ENCODE results near the gene IKZF4.

Gene IKZF4

DNA sequence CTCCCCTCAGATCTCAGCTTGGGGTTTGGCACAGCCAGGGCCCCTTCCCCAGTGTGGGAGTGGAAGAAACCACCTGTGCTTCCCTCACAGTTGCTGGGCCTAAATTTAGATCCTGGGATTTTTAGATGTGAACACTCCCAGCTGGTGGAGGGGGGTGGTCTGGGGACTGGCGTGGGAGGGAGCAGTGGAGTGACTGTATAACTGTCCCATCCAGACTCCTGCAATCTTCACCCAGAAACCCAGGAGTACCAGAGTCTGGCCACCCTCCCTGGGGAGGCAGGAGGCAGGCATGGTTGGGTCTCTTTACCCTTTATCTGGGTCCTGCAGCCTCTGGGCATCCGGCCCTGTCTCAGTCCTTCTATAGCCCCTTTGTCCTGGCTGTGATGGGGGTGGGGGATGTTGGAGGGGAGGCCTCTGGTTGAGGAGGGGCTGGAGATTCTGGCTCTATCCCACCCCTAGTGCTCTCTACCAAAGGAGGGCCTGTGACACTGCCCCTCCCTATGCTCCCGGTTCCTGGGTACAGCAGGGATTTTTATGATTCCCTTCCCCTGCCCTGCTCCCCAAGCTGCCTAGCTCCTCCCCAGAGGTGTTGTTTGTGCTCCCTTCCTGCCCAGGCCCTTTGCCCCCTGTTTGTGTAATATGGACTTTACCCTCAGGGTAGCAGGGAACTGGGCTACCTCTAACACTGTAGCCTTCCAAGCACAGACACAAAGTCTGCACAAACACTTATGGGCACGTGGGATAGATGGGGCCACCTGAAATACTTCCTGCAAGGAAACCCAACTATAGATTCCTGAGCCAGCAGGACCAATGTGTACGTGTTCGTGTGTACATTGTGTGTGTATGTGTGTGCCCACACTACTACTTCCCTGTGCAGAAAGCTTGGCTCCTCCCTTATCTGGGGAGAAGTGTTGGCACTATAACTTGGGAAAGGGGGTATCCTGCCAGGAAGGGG, 60.8 kb downstream of the IKZF4 start:
- DNase-seq (ENCODE audit: low read depth in 2 of 2, low spot score in 1 of 2), result no peak

DNA sequence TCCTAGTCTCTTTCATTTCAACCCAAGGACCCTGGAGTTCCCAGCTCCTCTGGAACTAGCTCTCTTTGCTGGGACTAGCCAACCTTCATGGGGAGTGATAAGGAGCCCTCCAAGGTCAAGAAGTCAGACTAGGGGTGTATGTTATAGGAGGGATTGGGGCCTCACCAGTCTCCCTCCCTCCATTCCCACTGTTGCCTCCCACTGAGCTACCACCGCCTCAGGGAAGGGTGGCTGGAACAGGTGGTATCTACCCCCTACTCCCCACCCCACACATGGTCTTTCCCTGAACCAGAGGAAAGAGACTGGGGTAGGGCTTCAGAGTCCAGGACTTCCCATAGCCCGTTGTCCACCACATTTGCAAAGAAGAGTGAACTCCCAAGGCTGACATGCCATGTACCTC, 61.5 kb downstream of the IKZF4 start:
- no peak for DNase-seq (ENCODE audit: low read depth in 2 of 2, low spot score in 1 of 2)

DNA sequence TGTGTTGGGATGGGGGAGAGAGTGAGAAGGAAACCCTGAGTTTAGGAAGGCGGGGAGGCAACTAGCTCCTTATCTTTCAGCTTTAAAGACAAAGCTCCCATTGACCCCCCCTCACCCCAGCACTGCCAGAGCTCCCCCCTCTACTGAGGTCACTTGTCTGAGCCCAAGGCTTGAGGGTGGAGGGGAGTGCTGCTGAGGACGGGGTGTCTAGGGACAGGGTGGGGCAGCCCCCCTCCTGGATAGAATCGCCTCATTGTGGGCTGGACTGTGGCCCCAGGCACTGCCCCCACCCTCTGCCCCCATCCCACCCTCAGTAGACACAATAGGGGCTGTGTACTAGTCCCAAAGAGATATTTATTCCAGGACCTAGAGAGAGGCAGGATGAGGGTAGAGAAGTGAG, 62.1 kb downstream of the IKZF4 start:
- no peak for DNase-seq (ENCODE audit: low read depth in 2 of 2, low spot score in 1 of 2)

DNA sequence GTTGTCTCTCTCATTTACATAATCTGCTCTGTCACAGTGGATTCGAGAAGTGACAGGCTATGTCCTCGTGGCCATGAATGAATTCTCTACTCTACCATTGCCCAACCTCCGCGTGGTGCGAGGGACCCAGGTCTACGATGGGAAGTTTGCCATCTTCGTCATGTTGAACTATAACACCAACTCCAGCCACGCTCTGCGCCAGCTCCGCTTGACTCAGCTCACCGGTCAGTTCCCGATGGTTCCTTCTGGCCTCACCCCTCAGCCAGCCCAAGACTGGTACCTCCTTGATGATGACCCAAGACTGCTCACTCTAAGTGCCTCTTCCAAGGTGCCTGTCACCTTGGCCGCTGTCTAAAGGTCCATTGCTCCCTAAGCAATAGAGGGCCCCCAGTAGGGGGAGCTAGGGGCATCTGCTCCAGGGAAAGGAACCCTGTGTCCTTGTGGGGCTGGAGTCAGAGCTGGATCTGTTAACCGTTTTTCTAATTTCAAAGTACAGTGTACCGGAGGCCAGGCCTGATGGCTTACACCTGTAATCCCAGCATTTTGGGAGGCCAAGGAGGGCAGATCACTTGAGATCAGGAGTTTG, 64.2 kb downstream of the IKZF4 start:
- DNase-seq (ENCODE audit: low read depth in 2 of 2, low spot score in 1 of 2), result no peak

DNA sequence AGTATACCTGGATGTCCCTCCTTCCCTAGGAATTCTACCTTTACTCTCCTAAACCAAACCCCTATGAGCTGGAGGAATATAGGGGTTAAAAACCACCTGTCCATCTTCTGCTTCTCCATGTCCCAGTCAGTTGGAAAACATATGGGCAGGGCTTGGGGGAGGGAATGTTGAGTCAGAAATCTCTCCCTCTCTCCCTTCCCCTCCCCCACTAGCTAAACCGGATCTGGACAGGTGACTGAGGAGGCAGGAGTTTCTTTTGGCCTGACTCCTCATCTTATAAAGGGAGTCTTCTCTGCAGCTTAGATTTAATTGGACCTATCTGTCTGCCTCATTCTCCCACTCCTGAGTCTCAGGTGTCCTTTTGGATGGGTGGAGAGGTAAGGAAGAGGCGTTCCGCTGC, 65.3 kb downstream of the IKZF4 start:
- no peak for DNase-seq (ENCODE audit: low read depth in 2 of 2, low spot score in 1 of 2)

DNA sequence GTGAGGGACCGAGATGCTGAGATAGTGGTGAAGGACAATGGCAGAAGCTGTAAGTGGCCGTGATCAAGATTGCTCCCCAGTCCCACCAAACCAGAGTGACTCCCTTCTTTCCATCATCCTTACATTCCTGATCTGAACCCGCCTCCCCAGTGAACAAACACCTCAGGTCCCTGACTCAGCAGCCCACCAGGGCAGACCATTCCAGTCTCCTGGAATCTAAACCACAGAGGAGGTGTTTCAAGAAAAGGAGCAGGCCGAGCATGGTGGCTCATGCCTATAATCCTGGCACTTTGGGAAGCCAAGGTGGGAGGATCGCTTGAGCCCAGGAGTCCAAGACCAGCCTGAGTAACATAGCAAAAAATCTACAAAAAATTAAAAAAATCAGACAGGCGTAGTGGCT, 65.8 kb downstream of the IKZF4 start:
- DNase-seq (ENCODE audit: low read depth in 2 of 2, low spot score in 1 of 2), result no peak

DNA sequence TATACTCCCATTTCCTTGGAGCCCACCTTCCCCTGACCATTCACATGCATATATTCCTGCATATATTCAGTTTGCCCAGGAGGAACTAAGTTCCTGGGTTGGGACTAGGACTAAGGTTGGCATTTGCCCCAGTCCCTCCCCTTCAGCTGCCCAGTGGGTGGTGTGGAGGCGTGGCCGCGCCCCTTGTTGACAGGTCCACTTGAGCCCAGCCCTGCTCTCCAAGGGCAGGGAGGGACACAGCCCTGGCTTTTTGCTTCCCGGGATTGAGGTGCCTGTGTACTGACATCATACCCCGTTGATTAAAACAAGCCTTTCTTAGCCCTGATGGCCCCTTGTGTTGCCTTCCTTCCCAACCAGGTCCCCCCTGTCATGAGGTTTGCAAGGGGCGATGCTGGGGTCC, 66.4 kb downstream of the IKZF4 start:
- DNase-seq (ENCODE audit: low read depth in 2 of 2, low spot score in 1 of 2), result no peak

Measured in stimulated activated CD8-positive, alpha-beta memory T cell treated with anti-CD3 and anti-CD28 coated beads, Interleukin-4, amount 100 ng/mL, for 1 hour (primary cell).